CD14-positive monocyte (primary cell): ENCODE data around the gene LRP10. TPM values are rescaled to one million over a fixed set of nuclear protein-coding genes. Genes with fewer than 3 reads are reported as not detected.

Source experiments
- DNase-seq, 3 donors: peaks; one replicate each; pipeline ENCODE4 v3.0.0-alpha.2; 2011 to 2022
- H2AFZ ChIP-seq: 2 replicates; pipeline ENCODE4 v1.6.0; 2012; ENCODE audit warnings: mild to moderate bottlenecking, low read depth, low read length, inconsistent platforms; ENCODE audit not compliant: insufficient read depth, poor library complexity, severe bottlenecking
- H3K27ac ChIP-seq, 2 donors: 1 replicate in 1 of 2; 2 replicates in 1 of 2; pipeline ENCODE4 v1.5.1; 2012 to 2013; ENCODE audit warnings: low read length in 2 of 2, control low read depth in 1 of 2, inconsistent platforms in 1 of 2, low read depth in 1 of 2, mild to moderate bottlenecking in 1 of 2
- H3K27me3 ChIP-seq, 2 donors: one replicate each; pipeline versions ENCODE4 v1.6.0 to v1.6.1; 2011 to 2013; ENCODE audit warnings: low read length in 2 of 2; ENCODE audit not compliant: control insufficient read depth in 2 of 2, insufficient read depth in 2 of 2
- H3K36me3 ChIP-seq, 2 donors: replicated peaks in 1 of 2; 1 replicate in 1 of 2; 2 replicates in 1 of 2; pipeline versions ENCODE4 v1.5.1 to v1.6.1; 2012 to 2013; ENCODE audit warnings: low read length in 2 of 2, control low read depth in 1 of 2, inconsistent platforms in 1 of 2, mild to moderate bottlenecking in 1 of 2; ENCODE audit not compliant: insufficient read depth in 2 of 2, control insufficient read depth in 1 of 2
- H3K4me1 ChIP-seq, 2 donors: 1 replicate in 1 of 2; 2 replicates in 1 of 2; pipeline versions ENCODE4 v1.5.1 to v1.6.1; 2012 to 2013; ENCODE audit warnings: low read length in 2 of 2, control low read depth in 1 of 2, inconsistent platforms in 1 of 2, mild to moderate bottlenecking in 1 of 2, moderate library complexity in 1 of 2; ENCODE audit not compliant: insufficient read depth in 2 of 2, control insufficient read depth in 1 of 2
- H3K4me2 ChIP-seq: replicated peaks from 2 replicates; pipeline ENCODE3; 2012; ENCODE audit warnings: low read length, moderate library complexity, mild to moderate bottlenecking; ENCODE audit not compliant: poor library complexity, severe bottlenecking; ENCODE audit errors: extremely low read depth
- H3K4me3 ChIP-seq, 3 experiments: fragments of 200-600 bp in 1 of 3; sonication (generic) in 1 of 3; replicated peaks in 1 of 3; 1 replicate in 2 of 3; 2 replicates in 1 of 3; pipeline ENCODE4 v1.5.1; 2011 to 2013; ENCODE audit warnings: low read length in 3 of 3, mild to moderate bottlenecking in 3 of 3, control low read depth in 2 of 3, low read depth in 2 of 3, inconsistent platforms in 1 of 3, moderate library complexity in 1 of 3
- H3K79me2 ChIP-seq: 2 replicates; pipeline ENCODE4 v1.6.0; 2012; ENCODE audit warnings: mild to moderate bottlenecking, control low read depth, inconsistent platforms, low read length, moderate library complexity; ENCODE audit not compliant: insufficient read depth
- H3K9ac ChIP-seq: 2 replicates; pipeline ENCODE4 v1.6.0; 2017; ENCODE audit warnings: low read length, mild to moderate bottlenecking; ENCODE audit not compliant: insufficient read depth, poor library complexity, severe bottlenecking
- H3K9me3 ChIP-seq, 2 donors: replicated peaks in 1 of 2; 1 replicate in 1 of 2; 2 replicates in 1 of 2; pipeline versions ENCODE4 v1.5.1 to v1.6.1; 2012 to 2013; ENCODE audit warnings: low read length in 2 of 2, control low read depth in 1 of 2; ENCODE audit not compliant: control insufficient read depth in 1 of 2, insufficient read depth in 1 of 2
- H4K20me1 ChIP-seq: 2 replicates; pipeline ENCODE4 v1.6.0; 2012; ENCODE audit warnings: mild to moderate bottlenecking, low read length, control low read depth, moderate library complexity; ENCODE audit not compliant: insufficient read depth
- H3K27ac Mint-ChIP-seq, 7 donors: one replicate each; pipeline ENCODE4 v1.8.0; 2020; ENCODE audit warnings: mild to moderate bottlenecking in 7 of 7, mixed read lengths in 7 of 7, moderate library complexity in 6 of 7, inconsistent platforms in 2 of 7
- H3K27me3 Mint-ChIP-seq, 3 donors: one replicate each; pipeline ENCODE4 v1.8.0; 2021 to 2022; ENCODE audit warnings: low read depth in 3 of 3, mild to moderate bottlenecking in 3 of 3, mixed read lengths in 3 of 3, moderate library complexity in 3 of 3, inconsistent platforms in 1 of 3
- H3K36me3 Mint-ChIP-seq, 2 donors: one replicate each; pipeline ENCODE4 v1.8.0; 2020; ENCODE audit warnings: mixed read lengths in 2 of 2, inconsistent platforms in 1 of 2, mild to moderate bottlenecking in 1 of 2
- H3K4me1 Mint-ChIP-seq: one replicate; pipeline ENCODE4 v1.8.0; 2020; ENCODE audit warnings: mild to moderate bottlenecking, mixed read lengths
- H3K4me3 Mint-ChIP-seq, 2 donors: one replicate each; pipeline ENCODE4 v1.8.0; 2020; ENCODE audit warnings: mild to moderate bottlenecking in 2 of 2, mixed read lengths in 2 of 2, moderate library complexity in 1 of 2
- H3K9me3 Mint-ChIP-seq, 7 donors: one replicate each; pipeline ENCODE4 v1.8.0; 2020 to 2022; ENCODE audit warnings: mixed read lengths in 7 of 7, mild to moderate bottlenecking in 6 of 7, moderate library complexity in 6 of 7, inconsistent platforms in 2 of 7
- CTCF ChIP-seq: fragments of 200-600 bp; IDR thresholded peaks from one replicate; pipeline ENCODE4 v1.8.0; 2022; ENCODE audit warnings: antibody characterized with exemption, mild to moderate bottlenecking
- WGBS: methylation state at CpG from one replicate; pipeline ENCODE4 v1.1.5; 2013; ENCODE audit warnings: missing lambda C conversion rate; ENCODE audit not compliant: insufficient coverage; 5-methylcytosine and 5-hydroxymethylcytosine counted together
- intact Hi-C, 2 donors: fragments of 100-400 bp; cut with micrococcal nuclease; formaldehyde crosslinking; loops; one replicate each; pipeline versions ENCODE4 v1.15.0 to v1.15.1; 2023
- polyA plus RNA-seq, 3 donors: library from polyadenylated mRNA; depleted of rRNA in 1 of 3; unstranded in 2 of 3; stranded (reverse) in 1 of 3; fragments of 300-500 nt in 2 of 3; fragments of >200 nt in 1 of 3; fragmentation: Illumina TruSeq in 2 of 3; gene quantifications; 1 replicate in 2 of 3; 2 replicates in 1 of 3; pipeline ENCODE4 v1.2.3, GENCODE V29; 2012 to 2021

The LRP10 gene
- polyA plus RNA-seq, 3 donors, result 39.0 to 65.1 (median 51.5) TPM

DNA sequence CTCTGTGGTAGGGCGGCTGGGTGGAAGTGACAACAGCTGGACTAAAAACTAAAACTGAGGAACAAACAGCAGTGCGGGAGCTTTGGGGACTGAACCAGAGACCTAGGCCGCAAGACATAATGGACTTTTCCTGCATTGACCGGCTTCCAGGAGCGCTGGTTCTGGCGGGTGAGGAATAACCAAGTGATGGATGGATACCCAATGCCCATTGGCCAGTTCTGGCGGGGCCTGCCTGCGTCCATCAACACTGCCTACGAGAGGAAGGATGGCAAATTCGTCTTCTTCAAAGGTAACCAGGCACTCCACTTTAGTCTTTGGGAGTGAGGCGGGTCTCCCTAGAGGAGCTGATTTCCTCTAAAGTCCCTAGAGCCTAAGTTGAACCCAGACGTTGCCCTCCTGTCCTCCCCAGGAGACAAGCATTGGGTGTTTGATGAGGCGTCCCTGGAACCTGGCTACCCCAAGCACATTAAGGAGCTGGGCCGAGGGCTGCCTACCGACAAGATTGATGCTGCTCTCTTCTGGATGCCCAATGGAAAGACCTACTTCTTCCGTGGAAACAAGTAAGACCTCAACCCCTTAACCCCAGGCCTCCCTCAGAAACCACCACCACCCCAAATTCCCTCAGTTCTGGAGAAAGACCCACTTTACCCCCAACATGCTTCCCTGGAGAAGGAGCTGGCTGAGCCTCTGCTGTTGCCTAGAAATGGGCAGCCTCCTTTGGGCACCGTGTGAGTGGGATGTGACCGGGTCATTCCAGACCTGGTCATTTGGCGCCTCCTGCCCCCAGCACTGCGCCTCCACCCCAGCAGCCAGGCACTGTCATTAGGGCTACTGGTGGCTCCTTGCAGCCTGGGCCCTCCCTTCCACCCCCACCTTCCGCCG, 27.1 kb upstream of the LRP10 start:
- no peaks in the 10 kb centered on the region for H4K20me1 ChIP-seq
- no peak overlapping the region for H3K27ac ChIP-seq
- no peak overlapping the region for H3K9ac ChIP-seq
- Mint-ChIP-seq H3K27ac (no peak overlapping the region), H3K9me3 (peaks cover 0 to 9% (median 5%) of the 10 kb centered on the region in 7 donors), H3K36me3 (peaks cover 8 to 11% of the 10 kb centered on the region in 2 donors), H3K4me3 (no peak overlapping the region), H3K4me1 (peaks cover 24% of the 10 kb centered on the region), H3K27me3 (peaks cover 5 to 35% (median 13%) of the 10 kb centered on the region in 3 donors)
- H2AFZ ChIP-seq, result no peak overlapping the region
- WGBS, result 98% methylated on average over 14 of the region's 22 CpGs
- DNase-seq, result no peak
- H3K4me3 ChIP-seq, result no peak overlapping the region
- H3K36me3 ChIP-seq, result no peaks in the 10 kb centered on the region
- peaks cover 15 to 22% of the 10 kb centered on the region in 2 donors for H3K4me1 ChIP-seq
- H3K4me2 ChIP-seq, result no peak overlapping the region
- peaks cover 0 to 3% of the 10 kb centered on the region in 2 donors for H3K9me3 ChIP-seq
- intact Hi-C loops, result no loop called here
- no peaks in the 10 kb centered on the region for H3K79me2 ChIP-seq
- peaks cover 0 to 5% of the 10 kb centered on the region in 2 donors for H3K27me3 ChIP-seq
- TF ChIP-seq CTCF, result no peak

GRCh38 chr14:22845103-22845394, 26.5 kb upstream of the LRP10 start:
- H3K9me3 Mint-ChIP-seq, result peaks cover 0 to 8% (median 5%) of the 10 kb centered on the region in 7 donors
- H3K36me3 Mint-ChIP-seq, result peaks cover 9 to 11% of the 10 kb centered on the region in 2 donors
- intact Hi-C loops, result no loop called here
- Histone ChIP-seq H3K9me3 (peaks cover 0 to 3% of the 10 kb centered on the region in 2 donors), H3K4me2 (no peak overlapping the region), H4K20me1 (no peaks in the 10 kb centered on the region), H2AFZ (no peak overlapping the region), H3K27me3 (peaks cover 0 to 5% of the 10 kb centered on the region in 2 donors), H3K27ac (no peak overlapping the region), H3K4me1 (peaks cover 13 to 16% of the 10 kb centered on the region in 2 donors), H3K36me3 (no peaks in the 10 kb centered on the region), H3K9ac (no peak overlapping the region), H3K4me3 (no peak overlapping the region), H3K79me2 (no peaks in the 10 kb centered on the region)
- no peak for TF ChIP-seq CTCF
- H3K27ac Mint-ChIP-seq, result no peak overlapping the region
- no peak overlapping the region for H3K4me3 Mint-ChIP-seq
- peaks cover 5 to 40% (median 13%) of the 10 kb centered on the region in 3 donors for H3K27me3 Mint-ChIP-seq
- DNase-seq, result no peak
- peaks cover 20% of the 10 kb centered on the region for H3K4me1 Mint-ChIP-seq
- 96% methylated on average over 4 of the region's 9 CpGs for WGBS
